Neural cell (in vitro differentiated cells): ENCODE results near the gene SOX12. TPM values are rescaled to one million over a fixed set of nuclear protein-coding genes. Genes with fewer than 3 reads are reported as not detected.

Experiments
- H2AFZ ChIP-seq: fragments of 200-600, 300-800 bp; sonication (generic), shearing (Covaris generic); 2 replicates; pipeline ENCODE4 v1.6.0; 2014; ENCODE audit warnings: low read depth, mild to moderate bottlenecking, antibody characterized with exemption, low read length, moderate library complexity
- H3F3A ChIP-seq: fragments of 200-600 bp; shearing (Covaris generic); 2 replicates; pipeline ENCODE4 v1.6.1; 2016; ENCODE audit warnings: mild to moderate bottlenecking, moderate library complexity, mixed read lengths, antibody characterized with exemption, low read length; ENCODE audit not compliant: insufficient read depth, poor library complexity, severe bottlenecking
- H3K27ac ChIP-seq: fragments of 200-600, 300-800 bp; sonication (generic), shearing (Covaris generic); 2 replicates; pipeline ENCODE4 v1.5.1; 2014; ENCODE audit warnings: mild to moderate bottlenecking, low read length, moderate library complexity
- H3K27me3 ChIP-seq: fragments of 300-800, 200-600 bp; sonication (generic), shearing (Covaris generic); 2 replicates; pipeline ENCODE4 v1.6.0; 2014; ENCODE audit warnings: mild to moderate bottlenecking, low read depth, low read length, moderate library complexity; ENCODE audit not compliant: insufficient read depth
- H3K36me3 ChIP-seq: fragments of 300-800, 200-600 bp; sonication (generic), shearing (Covaris generic); 2 replicates; pipeline ENCODE4 v1.5.1; 2014; ENCODE audit warnings: mild to moderate bottlenecking, antibody characterized with exemption, low read length, moderate library complexity; ENCODE audit not compliant: insufficient read depth
- H3K4me2 ChIP-seq: fragments of 300-800, 200-600 bp; sonication (generic), shearing (Covaris generic); 2 replicates; pipeline ENCODE4 v1.6.0; 2014; ENCODE audit warnings: mild to moderate bottlenecking, low read length
- H3K4me3 ChIP-seq: fragments of 300-800, 200-600 bp; sonication (generic), shearing (Covaris generic); 2 replicates; pipeline ENCODE4 v1.5.1; 2014; ENCODE audit warnings: mild to moderate bottlenecking, low read length, moderate library complexity
- H3K79me2 ChIP-seq: fragments of 200-600 bp; shearing (Covaris generic); replicated peaks from 2 replicates; pipeline ENCODE4 v1.6.0; 2014; ENCODE audit warnings: mild to moderate bottlenecking, low read length, moderate library complexity; ENCODE audit not compliant: insufficient read depth
- H3K9ac ChIP-seq: fragments of 300-800, 200-600 bp; sonication (generic), shearing (Covaris generic); 2 replicates; pipeline ENCODE4 v1.6.1; 2016; ENCODE audit warnings: mild to moderate bottlenecking, low read length, mixed read lengths
- H3K9me2 ChIP-seq: fragments of 200-600 bp; shearing (Covaris generic); 2 replicates; pipeline ENCODE4 v1.6.1; 2016; ENCODE audit warnings: mild to moderate bottlenecking, low read length, mixed read lengths; ENCODE audit not compliant: insufficient read depth
- H3K9me3 ChIP-seq: fragments of 200-600, 300-800 bp; sonication (generic), shearing (Covaris generic); 2 replicates; pipeline ENCODE4 v1.6.1; 2016; ENCODE audit warnings: mild to moderate bottlenecking, mixed run types, low read length, moderate library complexity, mixed read lengths
- H4K20me1 ChIP-seq: fragments of 200-600 bp; shearing (Covaris generic); 2 replicates; pipeline ENCODE4 v1.6.1; 2016; ENCODE audit warnings: mild to moderate bottlenecking, mixed run types; ENCODE audit not compliant: insufficient read depth
- CTCF ChIP-seq: fragments of 450-650 bp; IDR thresholded peaks from 2 replicates; pipeline ENCODE4 v1.5.1; 2014; ENCODE audit warnings: antibody characterized with exemption, mild to moderate bottlenecking, moderate library complexity; ENCODE audit not compliant: poor library complexity, severe bottlenecking
- EP300 ChIP-seq: fragments of 450-650 bp; conservative IDR thresholded peaks from 2 replicates; pipeline ENCODE4 v1.6.1; 2014; ENCODE audit warnings: antibody characterized with exemption, mild to moderate bottlenecking, moderate library complexity; ENCODE audit not compliant: poor library complexity, severe bottlenecking
- EZH2 ChIP-seq: fragments of 200-600, 300-800 bp; shearing (Covaris generic), sonication (generic); IDR thresholded peaks from 2 replicates; pipeline ENCODE4 v1.6.1; 2014; ENCODE audit warnings: antibody characterized with exemption, low read length, borderline replicate concordance, mild to moderate bottlenecking; ENCODE audit not compliant: insufficient read depth, poor library complexity, severe bottlenecking
- MXI1 ChIP-seq: fragments of 450-650 bp; conservative IDR thresholded peaks from 2 replicates; pipeline ENCODE4 v1.6.1; 2014; ENCODE audit warnings: antibody characterized with exemption, mild to moderate bottlenecking; ENCODE audit not compliant: poor library complexity, severe bottlenecking
- POLR2AphosphoS5 ChIP-seq: IDR thresholded peaks from 2 replicates; pipeline ENCODE4 v1.6.1; 2012
- RAD21 ChIP-seq: fragments of 450-650 bp; conservative IDR thresholded peaks from 2 replicates; pipeline ENCODE4 v1.6.1; 2014; ENCODE audit warnings: antibody characterized with exemption, mild to moderate bottlenecking, moderate library complexity
- REST ChIP-seq: IDR thresholded peaks from 2 replicates; pipeline ENCODE4 v1.6.1; 2012; ENCODE audit warnings: borderline replicate concordance
- SMC3 ChIP-seq: fragments of 450-650 bp; conservative IDR thresholded peaks from 2 replicates; pipeline ENCODE4 v1.6.1; 2014; ENCODE audit warnings: antibody characterized with exemption, mild to moderate bottlenecking, moderate library complexity; ENCODE audit not compliant: poor library complexity
- TAF1 ChIP-seq: IDR thresholded peaks from 2 replicates; pipeline ENCODE4 v1.6.1; 2012; ENCODE audit warnings: low read depth
- polyA plus RNA-seq: library from polyadenylated mRNA; depleted of rRNA; stranded (reverse); fragments of >200 nt; gene quantifications from 2 replicates; pipeline ENCODE4 v1.2.3, GENCODE V29; 2014

Gene SOX12
- polyA plus RNA-seq, 1 donor from 2014 or later: 6.8 TPM

- no peaks in the 10 kb centered on the region for H3K9me3 ChIP-seq
- H3K27me3 ChIP-seq: no peaks in the 10 kb centered on the region
- TF ChIP-seq REST (no peak), EZH2 (no peak), POLR2AphosphoS5 (no peak), SMC3 (no peak), RAD21 (no peak), MXI1 (no peak), CTCF (no peak), EP300 (no peak), TAF1 (no peak)
- no peaks in the 10 kb centered on the region for H4K20me1 ChIP-seq
- H3K27ac ChIP-seq: no peak overlapping the region
- no peak overlapping the region for H3K4me3 ChIP-seq
- no peaks in the 10 kb centered on the region for H3K36me3 ChIP-seq
- no peak overlapping the region for H2AFZ ChIP-seq
- no peaks in the 10 kb centered on the region for H3K79me2 ChIP-seq
- H3K4me2 ChIP-seq: no peak overlapping the region
- H3K9me2 ChIP-seq: no peaks in the 10 kb centered on the region
- no peaks in the 10 kb centered on the region for H3F3A ChIP-seq
- H3K9ac ChIP-seq: no peak overlapping the region
Measured at GRCh38 chr20:364905-365794, 39.8 kb downstream of the SOX12 start.

GRCh38 chr20:366041-366718, 40.8 kb downstream of the SOX12 start:
- H3F3A ChIP-seq: no peaks in the 10 kb centered on the region
- no peaks in the 10 kb centered on the region for H4K20me1 ChIP-seq
- no peak overlapping the region for H3K27ac ChIP-seq
- H3K79me2 ChIP-seq: no peaks in the 10 kb centered on the region
- TF ChIP-seq POLR2AphosphoS5 (no peak), EZH2 (no peak), RAD21 (no peak), SMC3 (no peak), EP300 (no peak), MXI1 (no peak), CTCF (no peak), REST (no peak), TAF1 (no peak)
- no peaks in the 10 kb centered on the region for H3K9me2 ChIP-seq
- no peak overlapping the region for H3K4me2 ChIP-seq
- H3K9ac ChIP-seq: no peak overlapping the region
- no peaks in the 10 kb centered on the region for H3K9me3 ChIP-seq
- no peaks in the 10 kb centered on the region for H3K36me3 ChIP-seq
- H2AFZ ChIP-seq: no peak overlapping the region
- no peak overlapping the region for H3K4me3 ChIP-seq
- H3K27me3 ChIP-seq: no peaks in the 10 kb centered on the region
